Stimulated activated CD4-positive, alpha-beta T cell treated with anti-CD3 and anti-CD28 coated beads, TNF-alpha, amount 100 ng/mL, for 24 hours (primary cell): Measurements from ENCODE around the gene GADL1.

ENCODE experiments used
- DNase-seq, 3 experiments: peaks; one replicate each; pipeline ENCODE4 v3.0.0-alpha.2; 2020; ENCODE audit warnings: low read depth in 3 of 3

The GADL1 gene

GRCh38 chr3:30695302-30696061 lies 199.0 kb downstream of the GADL1 start:
- no peak for DNase-seq

GRCh38 chr3:30694668-30695067 lies 199.8 kb downstream of the GADL1 start:
- DNase-seq, result no peak

- no peak for DNase-seq
Measured at GRCh38 chr3:30694148-30694547, 200.3 kb downstream of the GADL1 start.

GRCh38 chr3:30693470-30694120 lies 200.9 kb downstream of the GADL1 start:
- peak in 1 of 3 experiments; percentile 31 for DNase-seq

GRCh38 chr3:30692498-30693130 lies 201.8 kb downstream of the GADL1 start:
- no peak for DNase-seq

- DNase-seq, result no peak
Measured at GRCh38 chr3:30691944-30692343, 202.5 kb downstream of the GADL1 start.

- no peak for DNase-seq
Measured at GRCh38 chr3:30691249-30691880, 203.1 kb downstream of the GADL1 start.

GRCh38 chr3:30690199-30690598 lies 204.3 kb downstream of the GADL1 start:
- no peak for DNase-seq

GRCh38 chr3:30688776-30689641 lies 205.5 kb downstream of the GADL1 start:
- DNase-seq, result no peak

- DNase-seq, result no peak
Measured at GRCh38 chr3:30687930-30688570, 206.4 kb downstream of the GADL1 start.

GRCh38 chr3:30686799-30687198 lies 207.7 kb downstream of the GADL1 start:
- DNase-seq, result no peak

- DNase-seq, result no peak
Measured at GRCh38 chr3:30686176-30686575, 208.3 kb downstream of the GADL1 start.

GRCh38 chr3:30685267-30685667 lies 209.2 kb downstream of the GADL1 start:
- no peak for DNase-seq

GRCh38 chr3:30684356-30684755 lies 210.1 kb downstream of the GADL1 start:
- DNase-seq, result no peak

GRCh38 chr3:30683769-30684168 lies 210.7 kb downstream of the GADL1 start:
- DNase-seq, result no peak

- DNase-seq, result no peak
Measured at GRCh38 chr3:30682434-30683155, 211.9 kb downstream of the GADL1 start.

GRCh38 chr3:30681649-30682211 lies 212.7 kb downstream of the GADL1 start:
- DNase-seq, result no peak

- DNase-seq, result no peak
Measured at GRCh38 chr3:30680789-30681648, 213.4 kb downstream of the GADL1 start.

GRCh38 chr3:30679045-30679444 lies 215.4 kb downstream of the GADL1 start:
- no peak for DNase-seq
